ENCODE measurements around the gene MYO16.
A peak's percentile ranks its signal among the peaks of the same experiment; 100 is the strongest.
"Not testable (repeated sequence)": the region's sequence is repeated elsewhere in the genome, so short reads cannot be mapped to it uniquely, and the experiment has no call there.

Gene MYO16

DNA sequence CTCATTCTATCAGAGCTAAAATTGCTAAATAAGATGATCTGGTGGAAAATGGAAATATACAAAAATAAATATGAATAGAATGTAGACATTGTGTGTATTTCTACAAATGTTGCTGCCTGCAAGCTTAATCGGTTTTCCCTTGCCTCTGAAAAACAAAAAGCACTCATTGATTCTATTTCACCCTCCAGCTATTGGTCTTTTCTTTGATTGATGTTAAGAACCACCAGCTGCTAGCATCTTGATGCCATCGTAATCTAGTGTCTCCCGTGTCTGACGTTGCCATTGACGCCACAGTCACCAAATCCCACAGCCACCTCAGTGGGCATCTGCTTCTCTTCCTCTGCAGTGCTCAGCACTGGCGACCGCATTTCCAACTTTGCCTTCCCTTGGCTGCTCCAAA lies 461.8 kb downstream of the MYO16 start:
- DNase-seq = no peak

DNA sequence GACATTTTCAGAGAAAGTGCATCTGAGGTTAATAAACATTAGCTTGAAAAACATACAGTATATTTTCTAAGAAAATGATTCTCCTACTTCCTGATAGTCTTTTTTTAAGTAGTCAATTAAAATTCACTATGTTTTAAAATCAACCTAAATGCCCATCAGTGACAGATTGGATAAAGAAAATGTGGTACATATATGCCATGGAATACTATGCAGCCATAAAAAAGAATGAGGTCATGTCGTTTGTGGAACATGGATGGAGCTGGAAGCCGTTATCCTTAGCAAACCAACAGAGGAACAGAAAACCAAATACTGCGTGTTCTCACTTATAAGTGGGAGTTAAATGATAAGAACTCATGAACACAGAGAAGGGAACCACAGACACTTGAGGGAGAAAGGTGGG lies 462.8 kb downstream of the MYO16 start:
- DNase-seq = not testable (repeated sequence)

DNA sequence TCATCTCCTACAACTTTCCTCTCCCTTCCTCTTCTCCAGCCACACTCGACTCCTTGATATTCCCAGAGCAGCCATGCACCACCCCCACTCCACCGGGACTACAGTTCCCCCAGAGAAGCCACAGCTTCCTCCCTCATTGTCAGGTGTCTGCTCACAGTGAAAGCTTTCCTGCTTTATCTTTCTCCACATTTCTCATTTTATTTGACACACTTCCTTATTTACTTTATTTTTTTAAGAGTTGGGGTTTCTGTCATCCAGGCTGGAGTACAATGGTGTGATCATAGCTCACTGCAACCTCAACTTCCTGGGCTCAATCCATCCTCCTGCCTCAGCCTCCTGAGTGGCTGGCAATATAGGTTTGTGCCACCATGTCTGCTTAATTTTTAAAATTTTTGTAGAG lies 464.6 kb downstream of the MYO16 start:
- no peak for DNase-seq

DNA sequence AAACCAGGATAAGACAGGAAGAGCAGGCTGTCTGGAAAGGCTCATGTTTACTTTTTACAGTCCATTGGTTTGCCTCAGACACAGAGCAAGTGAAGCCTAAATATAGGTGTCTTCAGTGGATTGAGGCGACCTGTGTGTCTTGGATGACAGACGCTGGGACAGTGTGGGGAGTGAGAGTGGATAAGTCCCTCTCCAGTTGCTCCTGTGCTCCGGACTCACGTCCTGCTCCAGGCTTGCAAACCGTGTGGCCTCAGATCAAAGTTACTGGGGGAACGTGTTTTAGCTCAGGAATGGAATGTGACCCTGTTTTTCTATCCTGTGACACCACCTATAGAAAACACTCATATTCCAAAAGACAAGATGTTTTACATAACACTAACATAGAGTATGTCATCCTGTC lies 465.7 kb downstream of the MYO16 start:
- no peak for DNase-seq

DNA sequence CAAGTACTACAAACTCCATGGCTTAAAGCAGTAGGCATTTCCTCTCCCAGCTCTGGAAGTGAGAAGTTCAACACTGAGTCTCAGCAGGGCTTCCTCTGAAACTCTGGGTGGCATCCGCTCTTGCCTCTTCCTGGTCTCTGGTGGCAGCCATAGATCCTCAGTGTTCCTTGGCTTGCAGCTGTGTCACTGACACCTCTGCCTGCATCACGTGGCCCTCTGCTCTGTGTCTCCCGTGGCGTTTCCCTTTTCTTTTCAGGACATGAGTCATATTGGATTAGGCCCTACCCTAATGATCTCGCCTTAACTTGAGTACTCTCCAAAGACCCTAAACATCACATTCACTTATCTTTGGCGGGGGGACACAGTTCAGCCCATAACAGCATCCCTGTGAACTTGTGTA lies 466.7 kb downstream of the MYO16 start:
- DNase-seq = no peak

DNA sequence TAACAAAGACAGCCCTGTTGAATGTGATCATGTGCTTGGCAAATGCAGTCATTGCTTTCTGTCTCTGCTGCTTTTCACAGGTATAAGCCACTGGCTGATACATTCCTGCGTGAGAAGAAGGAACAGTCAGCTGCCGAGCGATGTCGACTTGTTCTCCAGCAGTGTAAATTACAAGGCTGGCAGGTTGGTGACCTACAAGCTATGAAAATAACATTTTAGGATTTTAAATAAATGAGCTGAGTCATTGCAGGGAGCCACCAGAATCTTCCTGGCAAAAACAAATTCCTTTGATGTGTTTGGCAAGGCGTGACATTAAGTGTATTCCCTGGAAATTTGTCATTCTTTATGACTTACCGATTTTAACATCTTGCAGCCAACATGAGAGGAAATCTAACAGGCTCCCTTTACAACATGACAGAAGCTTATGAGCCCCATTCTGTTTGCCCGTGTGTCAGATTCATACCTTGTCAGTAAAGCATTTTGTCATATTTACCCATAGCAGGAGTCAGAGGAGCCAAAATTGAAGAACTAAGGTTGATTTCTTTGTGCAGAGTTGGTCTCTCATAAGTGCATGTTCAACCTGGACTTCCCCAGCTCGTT lies 471.4 kb downstream of the MYO16 start:
- DNase-seq = no peak

DNA sequence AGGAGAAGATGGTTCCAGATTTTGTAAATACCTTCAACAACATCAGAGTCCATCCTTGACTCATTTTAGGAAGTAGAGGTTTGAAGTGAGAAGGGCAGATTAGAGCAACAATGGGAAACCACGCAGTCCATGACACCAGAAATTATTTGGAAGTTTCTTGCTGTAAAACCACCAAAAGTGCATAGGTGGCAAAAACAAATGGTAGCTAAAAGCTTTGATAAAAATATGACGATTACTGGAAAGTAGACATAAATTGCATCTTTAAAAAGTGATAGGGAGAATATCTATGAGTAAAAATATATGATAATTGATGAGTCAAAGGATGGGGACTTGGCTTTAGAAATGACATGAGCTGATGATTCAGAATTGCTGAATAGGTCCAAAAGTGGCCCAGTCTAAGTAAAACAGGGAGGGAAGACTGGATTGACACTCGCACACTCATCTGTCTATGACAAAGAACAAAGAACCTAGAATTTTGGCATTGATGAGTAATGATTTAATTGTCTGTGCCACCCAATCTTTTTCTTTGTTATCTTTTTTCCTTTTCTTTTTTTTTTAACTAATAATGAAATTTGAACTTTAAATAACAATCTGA lies 472.2 kb downstream of the MYO16 start:
- no peak for DNase-seq

DNA sequence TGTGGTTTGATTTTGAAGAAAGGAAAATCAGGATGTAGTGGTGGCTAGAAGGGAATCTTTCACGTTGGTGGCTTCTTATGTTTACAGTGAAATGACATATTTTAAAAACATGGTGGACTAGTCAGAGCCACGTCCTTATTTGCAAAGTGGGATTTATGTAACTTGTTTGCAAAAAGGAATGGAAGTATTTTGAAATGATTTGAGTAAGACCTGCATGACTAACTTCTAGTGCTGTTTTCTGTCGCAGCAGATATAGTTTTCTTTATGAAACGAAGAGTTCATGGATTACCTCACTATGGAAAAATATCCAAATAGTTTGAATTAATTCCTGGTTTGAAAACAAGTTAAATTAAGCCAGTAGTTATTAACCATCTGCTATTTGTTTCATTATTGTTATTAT lies 476.5 kb downstream of the MYO16 start:
- DNase-seq = no peak

DNA sequence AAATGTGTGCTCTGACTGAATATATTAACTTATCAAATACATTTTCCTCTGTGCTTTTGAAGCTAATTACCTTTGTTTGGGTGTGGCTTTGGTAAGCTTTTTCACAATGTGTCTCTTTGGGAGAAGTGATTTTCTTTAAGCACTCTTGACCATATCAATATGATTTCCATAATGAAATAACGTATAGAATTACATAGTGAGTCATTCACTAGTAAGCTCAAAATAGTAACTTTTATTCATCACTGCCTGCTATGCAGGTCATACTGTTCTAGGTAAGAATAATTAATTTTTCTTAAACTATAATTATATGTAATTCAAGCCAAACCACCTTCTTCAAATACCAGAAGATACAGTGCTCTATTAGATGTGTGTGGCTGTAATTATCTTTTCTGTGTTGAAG lies 480.7 kb downstream of the MYO16 start:
- DNase-seq = no peak

DNA sequence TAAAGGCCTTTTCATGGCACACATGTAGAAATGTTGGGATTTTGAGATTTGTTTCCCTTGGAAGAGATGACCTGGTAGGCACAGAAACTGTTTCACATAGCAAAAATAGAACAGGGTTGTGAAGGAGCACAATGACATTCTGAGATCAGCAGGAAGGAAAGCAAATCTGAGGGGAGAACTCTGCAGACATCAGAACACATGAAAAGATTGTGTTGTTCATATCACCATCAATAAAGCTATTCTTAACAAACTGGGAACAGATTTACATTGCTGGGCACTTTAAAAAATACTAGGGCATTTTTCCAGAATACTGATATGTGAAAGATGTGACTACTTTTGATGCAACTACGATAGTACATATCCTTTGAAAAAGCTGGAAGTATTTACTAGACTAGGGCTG lies 481.7 kb downstream of the MYO16 start:
- no peak for DNase-seq

DNA sequence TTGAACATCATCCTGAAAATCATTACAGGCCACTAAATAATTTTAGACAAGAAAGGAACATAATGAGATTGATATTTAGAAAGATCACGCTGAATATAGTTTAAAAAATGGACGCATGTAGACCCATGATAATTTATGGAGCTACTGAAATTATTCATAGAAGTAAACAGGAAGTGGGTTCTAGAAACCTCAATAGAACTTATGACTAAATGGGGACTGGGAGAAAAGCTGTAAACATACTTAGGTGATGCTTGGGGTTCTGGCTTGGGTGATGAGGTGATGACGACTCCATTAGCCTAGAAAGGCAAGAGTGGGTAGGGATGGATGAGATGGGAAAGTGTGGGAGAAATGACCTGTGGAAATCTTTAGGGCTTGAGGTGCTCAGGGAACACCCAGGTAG lies 484.0 kb downstream of the MYO16 start:
- no peak for DNase-seq

DNA sequence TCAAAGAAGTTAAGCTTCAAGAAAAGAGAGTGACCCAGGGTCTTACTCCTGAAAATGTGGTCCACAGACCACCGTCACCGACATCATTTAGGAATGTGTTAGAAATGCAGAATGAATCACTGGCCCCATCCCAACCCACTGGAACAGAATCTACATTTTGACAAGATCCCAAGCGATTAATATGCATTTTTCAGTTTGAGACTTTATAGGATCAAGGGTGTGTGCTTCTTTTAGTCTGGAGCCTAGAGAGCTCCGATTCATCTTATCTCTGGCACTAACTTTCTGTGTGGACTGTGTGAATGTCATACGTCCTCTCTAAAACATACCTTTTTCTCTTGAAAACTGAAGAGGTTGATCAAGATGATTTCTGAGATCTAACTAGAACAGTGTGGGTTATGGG lies 484.8 kb downstream of the MYO16 start:
- DNase-seq = no peak

DNA sequence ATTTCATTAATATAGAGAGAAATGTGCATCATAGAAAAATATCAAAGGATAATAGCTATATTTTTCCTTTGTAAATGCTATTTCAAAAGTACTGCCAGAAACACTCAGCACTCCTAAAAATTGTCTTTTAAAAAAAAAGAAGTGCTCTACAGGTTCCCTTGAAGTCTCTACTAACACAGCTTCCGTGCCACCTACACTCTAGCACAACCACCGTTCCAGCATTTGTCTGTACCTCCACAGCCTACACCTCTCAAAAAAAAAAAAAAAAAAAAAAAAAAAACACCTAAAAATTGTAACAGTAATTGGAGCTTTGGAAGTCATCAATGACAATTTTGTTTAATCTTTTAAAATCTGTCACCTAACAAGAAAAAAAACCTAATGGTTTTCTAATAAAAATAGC lies 485.6 kb downstream of the MYO16 start:
- no peak for DNase-seq

DNA sequence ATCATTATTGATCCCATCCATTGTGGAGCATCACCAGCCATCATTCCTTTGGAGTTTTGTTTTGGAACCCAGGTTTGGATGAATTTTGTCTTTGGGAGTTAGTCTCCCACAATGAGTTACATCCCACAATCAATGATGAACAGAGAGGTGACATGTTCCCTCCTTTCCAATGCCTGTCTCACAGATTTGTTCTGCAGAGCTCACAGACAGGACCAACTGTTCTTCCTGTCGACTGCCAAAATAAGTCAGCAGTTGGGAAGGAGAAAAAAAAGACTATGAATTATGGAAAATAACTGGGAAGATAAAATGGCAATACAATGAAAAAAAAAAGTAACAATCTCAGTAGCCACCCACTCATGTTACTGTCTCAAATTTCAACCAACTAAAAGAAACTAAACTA lies 489.1 kb downstream of the MYO16 start:
- DNase-seq = no peak

DNA sequence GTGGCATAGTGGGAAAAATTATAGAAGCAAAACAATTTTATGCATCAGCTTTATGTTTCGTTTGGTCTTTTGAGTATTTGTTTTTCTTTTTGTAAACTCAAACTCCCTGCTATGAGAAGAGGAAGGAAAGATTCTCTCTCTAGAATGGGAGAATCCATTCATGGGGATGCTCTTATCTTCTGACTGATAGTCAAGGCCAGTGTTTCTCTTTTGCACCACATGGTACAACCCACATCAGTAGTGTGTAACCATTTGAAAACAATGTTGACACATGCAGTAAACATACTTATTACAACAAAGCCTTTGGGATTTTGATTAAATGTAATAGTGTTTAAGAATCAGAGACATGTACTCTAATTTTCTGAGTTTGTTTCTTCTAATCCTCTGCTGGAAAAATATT lies 490.5 kb downstream of the MYO16 start:
- no peak for DNase-seq

DNA sequence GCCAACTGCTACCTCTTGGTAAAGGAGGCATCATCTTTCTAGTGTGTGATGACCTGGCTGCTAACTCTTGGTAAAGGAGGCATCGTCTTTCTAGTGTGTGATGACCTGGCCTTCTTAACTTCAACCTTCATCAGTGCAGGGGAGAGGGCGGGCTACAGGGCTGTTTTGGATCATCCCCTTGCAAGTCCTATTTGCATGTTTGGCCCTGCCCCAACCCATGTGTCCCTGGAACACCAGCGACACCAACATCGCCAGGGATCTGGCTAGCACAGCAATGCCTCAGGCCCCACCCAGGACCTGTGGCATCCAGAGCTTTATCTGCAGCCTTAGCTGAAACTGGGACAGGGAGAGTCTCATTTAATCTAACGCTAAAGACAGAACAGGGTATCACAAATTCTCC lies 492.4 kb downstream of the MYO16 start:
- DNase-seq = no peak

DNA sequence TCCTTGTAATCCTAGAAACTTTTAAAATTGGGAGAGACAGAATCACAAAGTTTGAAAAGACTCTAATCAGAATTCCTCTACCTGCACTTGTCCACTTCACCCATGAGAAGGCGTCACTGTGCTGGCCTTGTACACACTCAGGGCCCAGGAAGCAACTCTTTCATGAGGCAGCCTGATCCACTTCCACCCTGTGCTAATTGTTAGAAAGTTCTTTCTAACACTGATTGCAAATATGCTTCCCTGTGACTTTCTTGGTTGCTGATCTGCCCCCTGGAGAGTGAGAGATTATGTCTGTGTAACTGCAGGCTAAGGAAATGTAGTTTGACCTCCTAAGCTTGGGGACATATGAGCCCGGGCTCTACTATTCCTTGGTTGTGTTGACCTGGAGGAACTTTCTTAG lies 494.6 kb downstream of the MYO16 start:
- no peak for DNase-seq

DNA sequence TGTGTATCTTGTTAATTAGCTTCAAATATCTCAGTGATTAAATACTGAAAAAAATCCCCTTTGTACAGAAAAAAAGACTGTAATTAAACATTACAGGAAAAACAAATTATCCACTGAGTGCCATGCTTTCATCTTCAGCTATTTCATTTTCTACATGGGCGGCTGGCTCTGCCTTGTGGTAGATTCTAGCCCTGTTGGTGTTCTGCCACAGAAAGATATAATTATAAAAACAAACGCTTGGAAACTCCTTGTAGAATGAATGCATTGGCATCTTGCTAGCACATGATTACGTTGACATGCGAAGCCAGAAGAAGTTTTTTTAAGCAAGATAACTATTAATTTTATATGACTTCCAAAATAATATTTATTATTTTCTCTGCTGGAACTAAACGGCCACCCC lies 496.8 kb downstream of the MYO16 start:
- no peak for DNase-seq

DNA sequence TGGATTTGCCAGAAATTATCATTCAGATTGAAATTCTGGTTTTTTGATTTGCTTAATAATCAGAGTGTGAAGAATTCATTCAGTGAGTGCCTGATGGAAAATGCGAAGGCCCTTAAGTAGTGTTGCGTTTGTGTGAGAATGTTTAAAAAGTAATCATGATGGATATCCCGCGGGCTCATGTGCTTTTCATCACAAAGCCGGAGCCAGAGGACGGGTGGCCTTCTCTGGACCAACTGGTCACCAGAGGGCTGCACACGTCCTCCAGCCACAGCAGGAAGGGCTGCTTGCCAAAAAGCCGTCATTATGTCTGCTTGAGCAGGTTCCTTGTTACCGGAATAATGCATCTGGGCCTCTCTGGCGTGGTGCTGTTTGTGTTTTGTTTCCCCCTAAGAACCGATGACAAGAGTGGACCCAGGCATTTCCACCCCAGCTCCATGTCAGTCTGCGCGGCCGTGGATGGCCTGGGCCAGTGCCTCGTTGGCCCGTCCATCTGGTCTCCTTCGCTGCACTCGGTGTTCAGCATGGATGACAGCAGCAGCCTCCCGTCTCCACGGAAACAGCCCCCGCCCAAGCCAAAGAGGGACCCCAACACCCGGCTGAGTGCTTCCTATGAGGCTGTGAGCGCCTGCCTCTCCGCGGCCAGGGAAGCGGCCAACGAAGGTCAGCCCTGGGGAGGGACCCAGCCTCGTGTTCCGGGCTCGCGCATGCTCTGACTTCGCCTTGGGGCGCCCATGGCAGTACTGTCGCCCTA lies 497.7 kb downstream of the MYO16 start:
- no peak for DNase-seq

DNA sequence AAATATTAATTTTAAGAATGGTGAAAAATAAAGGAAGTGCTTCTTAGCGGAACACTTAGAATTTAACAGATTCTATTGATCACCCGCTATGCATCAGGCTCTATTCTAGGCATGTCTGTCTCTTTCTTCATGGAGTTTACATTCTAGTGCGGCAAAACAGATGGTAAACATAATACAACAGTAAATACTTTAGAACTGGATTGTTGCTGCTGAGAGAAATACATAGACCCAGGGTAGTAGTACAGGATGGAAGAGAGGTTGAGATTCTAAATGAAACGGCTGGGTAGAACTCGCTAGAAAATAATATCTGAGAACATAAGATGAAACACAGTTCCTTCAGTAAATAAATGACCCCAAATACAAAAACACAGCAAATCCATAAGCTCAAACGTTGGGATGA lies 498.7 kb downstream of the MYO16 start:
- DNase-seq = no peak

DNA sequence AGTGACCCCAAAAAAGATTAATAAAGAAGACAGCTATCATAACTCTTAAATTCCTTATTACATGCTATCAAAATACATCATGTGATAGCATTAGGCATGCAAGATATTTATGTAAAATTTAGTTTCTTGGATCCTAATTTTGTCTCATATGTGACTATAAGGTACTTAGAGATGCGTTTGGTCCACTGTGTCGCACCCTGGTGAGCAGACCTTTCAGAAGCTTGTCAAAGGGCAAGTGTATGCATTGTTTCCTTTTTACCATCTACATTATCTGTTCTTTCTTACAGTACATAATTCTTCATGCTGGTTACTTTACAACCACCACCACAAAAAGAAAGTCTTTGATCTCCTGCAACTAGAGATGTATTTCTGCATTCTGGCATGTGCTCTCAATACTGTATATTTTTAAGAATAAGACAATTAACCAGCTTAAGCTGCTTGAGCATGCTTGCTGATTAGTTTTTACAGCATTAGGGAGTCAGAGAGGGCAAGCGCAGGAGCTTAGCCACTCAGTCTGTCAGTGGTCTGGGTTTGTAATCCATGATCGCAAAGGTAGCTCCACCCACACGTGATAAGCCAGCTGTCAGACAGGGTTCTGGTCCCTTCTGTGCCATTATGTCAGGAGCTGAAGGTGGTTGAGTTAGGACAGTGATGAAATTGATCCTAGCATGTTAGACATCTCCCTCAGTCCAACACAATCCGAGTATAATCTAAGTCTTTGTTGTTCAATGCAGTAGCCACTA lies 500.9 kb downstream of the MYO16 start:
- no peak for DNase-seq

DNA sequence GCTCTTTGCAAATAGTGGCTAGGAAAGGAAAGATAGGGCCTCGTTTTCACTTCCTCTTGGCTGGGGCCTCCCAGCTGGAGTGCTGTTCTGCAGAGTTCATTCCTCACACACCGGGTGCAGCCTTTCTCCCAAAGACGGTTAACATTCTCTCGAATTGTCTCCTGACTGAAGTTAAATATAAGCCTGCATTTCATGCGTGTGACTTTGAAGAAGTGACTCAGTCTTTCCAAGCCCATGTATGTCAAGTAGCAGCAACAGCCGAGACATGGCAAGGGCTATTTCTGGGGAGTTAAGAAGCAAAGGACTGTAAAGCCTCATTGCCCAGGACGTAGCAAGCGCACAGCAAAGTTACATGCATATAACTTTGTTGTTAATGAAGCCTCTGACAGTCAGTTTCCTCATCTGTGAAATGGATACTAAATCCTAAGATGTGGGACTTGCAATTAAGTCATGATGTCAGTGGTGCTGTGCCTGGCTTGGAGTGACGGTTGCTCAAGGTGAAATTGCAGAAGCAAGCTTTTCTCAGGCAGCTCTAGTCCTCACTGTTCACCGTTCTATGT lies 502.4 kb downstream of the MYO16 start:
- DNase-seq = peak; percentile 81

DNA sequence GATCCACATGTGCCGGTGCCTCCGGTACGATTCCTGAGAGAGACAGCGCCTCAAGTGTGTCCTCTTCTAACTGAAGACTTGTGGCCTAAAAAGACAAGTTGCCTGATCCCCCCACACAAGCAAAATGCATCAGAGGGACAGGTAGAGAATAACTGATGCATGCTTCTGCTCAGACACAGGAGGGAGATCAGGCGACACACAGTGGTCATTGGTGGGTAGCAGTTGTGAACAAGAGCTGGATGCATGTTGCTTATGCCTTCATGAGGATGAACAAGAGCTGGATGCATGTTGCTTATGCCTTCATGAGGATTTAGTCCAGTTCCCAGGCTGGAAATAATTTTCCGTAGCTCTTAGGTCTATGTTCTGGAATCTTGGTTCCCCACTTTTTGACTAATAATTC lies 505.6 kb downstream of the MYO16 start:
- DNase-seq = no peak

DNA sequence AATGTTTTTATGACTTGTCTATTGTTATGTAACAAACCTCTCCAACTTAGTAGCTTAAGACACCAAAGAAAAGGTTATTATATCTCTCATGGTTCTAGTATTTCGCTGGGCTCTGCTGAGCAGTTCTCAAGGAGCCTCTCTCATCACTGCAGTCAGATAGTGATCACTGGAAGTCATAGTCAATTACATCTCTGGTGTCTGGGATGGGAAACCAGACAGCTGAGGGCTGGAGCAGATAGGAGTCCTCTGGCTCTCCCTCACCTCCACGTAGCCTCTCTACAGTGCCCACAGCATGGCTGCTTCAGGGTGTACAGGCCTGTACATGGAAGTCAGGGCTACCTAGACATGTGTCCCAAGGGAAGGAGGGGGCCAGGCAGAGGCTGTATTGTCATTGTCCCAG lies 507.5 kb downstream of the MYO16 start:
- DNase-seq = no peak
